NCI-H526 treated with DMSO at 0.1 percent for 48 hours (cell line): Measurements from ENCODE around the gene MYBPC2.
A peak's percentile ranks its signal among the peaks of the same experiment; 100 is the strongest.
"Not testable (repeated sequence)": the region's sequence is repeated elsewhere in the genome, so short reads cannot be mapped to it uniquely, and the experiment has no call there.

Experiments
- DNase-seq: peaks from one replicate; lab custom pipeline; 2025; lab: John Stamatoyannopoulos, UW

The MYBPC2 gene

DNA sequence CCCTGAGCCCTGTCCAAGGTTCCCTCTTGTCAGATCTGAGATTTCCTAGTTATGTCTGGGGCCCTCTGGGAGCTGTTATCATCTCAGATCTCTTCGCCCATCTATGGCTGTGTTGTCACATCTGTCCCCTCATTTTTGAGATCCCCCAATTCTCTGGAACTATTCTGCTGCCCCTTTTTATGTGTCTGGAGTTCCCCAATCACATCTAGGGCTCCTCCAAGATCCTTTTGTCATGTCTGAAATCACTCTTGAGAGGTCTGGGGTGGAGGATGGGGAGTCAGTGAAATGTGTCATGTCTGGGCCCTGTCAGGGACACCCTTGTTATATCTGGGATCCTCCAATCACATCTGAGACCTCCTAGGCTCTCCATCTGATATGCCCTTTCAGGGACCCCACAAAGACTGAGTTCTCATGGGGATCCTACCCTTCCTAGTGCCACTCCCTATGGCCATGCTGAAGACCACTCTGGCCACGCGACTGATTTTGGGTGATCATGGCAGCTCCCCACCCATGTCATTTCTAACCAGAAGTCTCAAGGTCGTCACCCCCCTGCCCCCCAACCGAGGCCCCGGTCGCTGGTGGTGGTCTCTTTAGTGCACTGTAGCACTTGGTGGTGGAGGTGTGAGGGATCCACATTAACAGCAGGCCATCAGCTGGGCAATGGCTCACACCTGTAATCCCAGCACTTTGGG, 3.8 kb upstream of the MYBPC2 start:
- no peak for DNase-seq

DNA sequence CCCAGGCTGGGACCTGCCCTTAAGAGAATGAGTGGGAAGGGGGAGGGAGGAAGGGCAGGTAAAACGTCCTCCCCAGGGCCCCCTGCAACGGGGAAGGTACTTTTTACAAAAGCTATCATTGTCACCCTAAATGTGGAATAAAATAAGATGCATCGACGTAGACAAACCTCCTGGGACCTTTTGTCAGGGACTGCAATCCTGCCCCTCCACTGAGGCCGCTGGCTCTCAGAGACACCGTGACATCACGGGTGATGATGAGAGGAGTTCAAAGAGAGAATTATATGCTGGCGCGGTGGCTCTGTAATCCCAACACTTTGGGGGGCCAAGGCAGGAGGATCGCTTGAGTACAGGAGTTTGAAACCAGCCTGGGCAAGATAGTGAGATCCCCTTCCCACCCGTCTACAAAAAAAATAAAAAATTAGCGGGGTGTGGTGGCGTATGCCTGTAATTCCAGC, 1.8 kb upstream of the MYBPC2 start:
- no peak for DNase-seq

DNA sequence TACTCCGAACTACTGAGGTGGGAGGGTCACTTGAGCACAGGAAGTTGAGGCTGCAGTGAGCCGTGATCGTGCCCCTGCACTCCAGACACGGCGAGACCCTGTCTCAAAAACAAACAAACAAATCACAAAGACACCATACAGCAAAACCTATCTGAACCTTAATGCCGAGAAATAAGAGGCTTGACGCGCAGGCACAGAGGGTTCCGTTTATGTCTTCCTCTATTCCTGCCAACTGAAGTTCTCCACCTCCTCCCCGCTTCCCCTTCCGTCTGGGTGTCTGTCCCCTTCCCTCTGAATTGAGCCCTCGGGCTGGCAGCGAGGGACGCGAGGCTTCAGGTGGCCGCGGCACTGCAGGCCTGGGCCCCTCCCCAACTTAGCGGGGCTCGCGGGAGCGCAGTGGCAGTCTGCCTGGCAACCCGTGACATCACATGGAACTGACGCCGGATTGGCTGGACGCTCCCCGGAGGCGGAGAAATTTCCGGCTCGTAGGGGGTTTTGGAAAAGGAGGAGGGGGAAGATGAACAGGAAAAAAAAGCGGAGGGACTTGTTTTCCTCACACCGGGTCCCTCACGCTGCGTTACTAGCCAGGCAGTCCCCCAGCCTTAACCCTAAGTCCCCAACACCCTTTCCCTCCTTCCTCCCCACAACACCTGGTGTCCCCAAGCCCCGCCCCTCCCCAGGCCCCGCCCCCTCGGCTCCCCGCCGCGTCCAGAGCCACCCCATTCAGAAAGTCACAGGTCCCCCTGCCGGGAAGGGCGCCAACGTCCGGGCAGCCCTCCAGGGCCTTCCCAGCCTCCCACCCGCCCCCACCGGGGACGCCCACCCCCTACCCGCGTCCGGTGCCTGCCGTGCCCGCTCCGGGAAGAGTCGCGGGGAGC, 1.1 kb upstream of the MYBPC2 start:
- peak; percentile 65 for DNase-seq

DNA sequence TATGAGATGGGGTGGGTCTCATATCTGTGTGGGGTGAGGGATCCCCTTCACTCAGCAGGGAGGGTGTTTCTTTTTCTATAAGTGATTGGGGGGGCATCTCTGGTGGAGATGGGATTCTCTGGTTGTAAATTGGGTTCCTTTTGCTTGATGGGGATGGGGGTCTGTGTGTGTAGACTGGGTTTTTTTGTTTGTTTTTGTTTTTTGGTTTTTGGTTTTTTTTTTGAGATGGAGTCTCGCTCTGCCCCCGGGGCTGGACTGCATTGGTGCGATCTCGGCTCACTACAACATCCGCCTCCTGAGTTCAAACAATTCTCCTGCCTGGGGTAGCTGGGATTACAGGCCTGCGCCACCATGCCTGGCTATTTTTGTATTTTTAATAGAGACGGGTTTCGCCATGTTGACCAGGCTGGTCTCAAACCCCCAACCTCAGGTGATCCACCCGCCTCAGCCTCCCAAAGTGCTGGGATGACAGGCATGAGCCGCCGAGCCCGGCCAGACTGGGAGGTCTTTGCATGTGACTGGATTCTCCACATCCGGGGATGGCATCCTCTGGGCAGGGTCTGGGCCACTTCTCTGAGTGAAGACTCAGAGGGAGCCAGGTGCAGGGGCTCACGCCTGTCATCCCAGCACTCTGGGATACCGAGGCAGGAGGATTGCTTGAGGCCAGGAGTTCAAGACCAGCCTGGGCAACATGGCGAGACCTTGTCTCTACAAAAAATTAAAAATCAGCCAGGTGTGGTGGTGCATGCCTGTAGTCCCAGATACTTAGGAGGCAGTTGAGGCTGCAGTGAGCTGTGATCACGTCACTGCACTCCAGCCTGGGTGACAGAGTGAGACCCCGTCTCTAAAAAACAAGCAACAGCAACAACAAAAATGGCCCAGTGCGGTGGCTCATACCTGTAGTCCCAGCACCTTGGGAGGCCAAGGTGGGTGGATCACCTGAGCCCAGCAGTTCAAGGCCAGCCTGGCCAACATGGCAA, 799 bp downstream of the MYBPC2 start:
- DNase-seq: no peak

DNA sequence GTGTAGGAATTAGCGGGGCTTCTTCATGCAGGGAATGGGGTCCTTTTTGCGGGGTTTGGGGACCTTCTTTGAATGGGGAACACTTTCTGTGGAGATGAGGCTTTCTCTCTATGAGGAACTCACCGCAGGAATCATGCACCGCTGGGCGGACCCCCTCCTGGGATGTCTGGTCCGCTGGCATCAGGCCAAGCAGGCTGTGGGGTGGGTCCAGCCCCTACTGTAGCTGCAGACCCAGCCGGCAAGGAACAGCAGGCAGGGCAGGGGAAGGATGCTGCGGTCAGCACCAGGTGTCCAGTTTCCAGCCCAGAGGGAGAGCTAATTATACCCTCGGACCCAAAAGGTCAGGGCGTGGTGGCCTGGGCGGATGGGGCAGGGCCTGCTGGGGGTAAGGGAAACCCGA, 1.8 kb downstream of the MYBPC2 start:
- no peak for DNase-seq

DNA sequence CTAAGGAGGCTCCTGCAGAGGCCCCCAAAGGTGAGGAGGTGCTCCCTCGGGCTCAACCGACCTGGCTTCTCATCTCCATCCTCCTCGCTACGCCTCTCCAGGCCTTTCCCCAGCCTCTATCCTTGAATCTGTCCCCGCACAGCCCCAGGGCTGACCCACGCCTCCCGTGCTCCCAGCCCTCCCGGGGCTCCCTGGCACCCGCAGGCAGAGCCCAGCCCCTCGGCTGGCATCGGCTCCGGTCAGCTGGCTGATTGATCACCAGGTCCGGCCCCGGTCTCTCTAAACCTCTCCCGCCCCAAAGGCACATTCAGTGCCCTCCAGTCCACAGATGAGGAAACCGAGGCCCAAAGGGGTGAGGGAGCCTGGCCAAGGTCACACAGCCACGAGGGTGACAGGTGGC, 2.5 kb downstream of the MYBPC2 start:
- no peak for DNase-seq

DNA sequence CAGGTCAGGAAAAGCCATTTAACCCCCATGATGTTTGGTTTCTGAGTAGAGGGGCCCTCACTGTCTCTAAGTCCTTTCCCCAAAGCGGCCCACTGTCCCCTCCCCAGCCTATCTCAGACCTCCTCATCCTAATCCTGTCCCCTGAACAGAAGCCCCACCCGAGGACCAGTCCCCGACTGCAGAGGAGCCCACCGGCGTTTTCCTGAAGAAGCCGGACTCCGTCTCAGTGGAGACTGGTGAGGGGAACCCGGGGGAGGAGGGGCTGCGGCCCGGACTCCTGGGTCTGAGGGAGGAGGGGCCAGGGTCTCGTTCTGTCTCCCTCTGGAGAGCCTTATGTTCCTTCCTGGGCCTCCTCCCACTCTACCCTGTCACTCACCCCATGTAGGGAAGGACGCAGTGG, 2.9 kb downstream of the MYBPC2 start:
- DNase-seq: no peak

DNA sequence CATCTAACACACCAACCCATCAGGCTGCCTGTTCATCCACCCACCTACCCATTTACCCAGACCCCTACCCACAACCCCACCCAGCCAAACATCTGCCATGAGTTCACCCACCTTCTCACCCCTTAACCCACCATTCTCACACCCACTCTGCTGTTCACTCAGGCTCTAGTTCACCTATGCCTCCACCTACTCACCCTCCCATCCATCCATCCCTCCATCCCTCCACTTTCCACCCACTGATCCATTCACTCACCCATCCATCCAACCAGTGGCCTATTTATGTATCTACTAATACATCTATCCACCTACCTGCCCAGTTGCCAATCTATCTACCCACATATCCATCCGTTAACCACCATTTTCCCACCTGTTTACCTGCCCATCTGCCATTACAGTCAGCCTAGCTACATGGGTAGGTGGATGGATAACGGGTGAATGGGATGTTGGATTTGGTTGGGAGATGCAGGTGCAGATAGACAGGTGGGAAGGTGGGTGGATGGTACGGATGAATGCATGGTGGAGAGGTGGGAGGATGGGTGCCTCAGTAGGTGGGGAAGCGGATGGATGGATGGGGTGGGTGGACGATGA, 5.3 kb downstream of the MYBPC2 start:
- DNase-seq: no peak

DNA sequence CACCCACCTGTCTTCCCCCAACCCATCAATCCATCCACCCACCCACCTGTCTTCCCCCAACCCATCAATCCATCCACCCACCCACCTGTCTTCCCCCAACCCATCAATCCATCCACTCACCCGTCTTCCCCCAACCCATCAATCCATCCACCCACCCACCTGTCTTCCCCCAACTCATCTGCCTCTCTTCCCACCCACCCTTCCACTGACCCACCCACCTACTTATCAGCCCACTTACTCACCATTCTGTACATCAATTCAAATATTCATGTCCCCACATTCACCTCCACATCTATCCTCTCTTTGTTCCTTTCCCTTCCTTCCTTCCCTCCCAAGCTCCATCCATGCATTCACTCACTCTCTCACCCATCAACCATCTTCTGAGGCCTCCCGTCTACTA, 6.4 kb downstream of the MYBPC2 start:
- not testable (repeated sequence) for DNase-seq

DNA sequence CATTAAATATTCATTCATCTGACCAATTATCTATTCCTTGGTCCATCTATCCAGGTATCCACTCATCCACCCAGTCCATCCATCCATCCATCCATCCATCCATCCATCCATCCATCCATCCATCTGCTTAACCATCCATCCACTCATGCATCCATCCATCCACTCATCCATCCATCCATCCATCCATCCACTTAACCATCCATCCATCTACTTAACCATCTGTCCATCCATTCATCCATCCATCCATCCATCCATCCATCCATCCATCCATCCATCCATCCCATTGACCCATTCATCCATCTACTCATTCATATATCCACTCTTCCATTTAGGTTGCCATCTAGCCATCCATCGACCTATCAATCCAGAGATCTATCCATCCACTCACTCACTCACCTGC, 11.4 kb downstream of the MYBPC2 start:
- DNase-seq: no peak

DNA sequence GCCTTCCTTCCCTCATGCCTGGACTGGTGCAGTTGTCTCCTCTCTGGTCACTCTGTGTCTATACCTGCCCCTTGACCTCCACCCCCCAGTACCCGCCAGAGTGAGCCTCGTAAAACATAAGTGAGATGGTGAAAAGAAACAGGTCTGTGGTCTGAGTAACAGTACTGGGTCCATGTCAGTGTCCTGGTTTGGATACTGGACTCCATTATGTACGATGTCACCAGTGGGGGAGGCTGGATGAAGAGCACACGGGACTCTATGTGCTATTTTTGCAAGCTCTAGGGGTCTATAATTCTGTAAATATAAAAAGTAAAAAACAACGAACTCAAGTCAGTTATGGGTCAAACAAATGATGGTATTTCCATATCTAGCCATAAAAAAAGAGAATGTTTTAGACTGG, 14.4 kb downstream of the MYBPC2 start:
- DNase-seq: no peak

DNA sequence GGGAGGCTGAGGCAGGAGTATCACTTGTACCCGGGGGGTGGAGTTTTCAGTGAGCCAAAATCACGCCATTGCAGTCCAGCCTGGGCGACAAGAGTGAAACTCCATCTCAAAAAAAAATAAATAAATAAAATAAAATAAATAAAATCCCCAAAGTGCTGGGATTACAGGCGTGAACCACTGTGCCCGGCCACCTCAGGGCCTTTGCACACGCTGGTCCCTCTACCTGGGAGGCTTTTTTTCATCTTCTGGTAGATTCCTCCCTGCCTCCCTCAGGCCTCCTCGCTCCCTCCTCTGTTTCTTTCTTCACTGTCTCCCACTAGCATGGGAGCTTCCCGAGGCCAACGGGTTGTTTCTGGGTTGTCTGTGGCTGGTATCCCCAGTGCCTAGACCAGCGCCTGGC, 15.1 kb downstream of the MYBPC2 start:
- no peak for DNase-seq

DNA sequence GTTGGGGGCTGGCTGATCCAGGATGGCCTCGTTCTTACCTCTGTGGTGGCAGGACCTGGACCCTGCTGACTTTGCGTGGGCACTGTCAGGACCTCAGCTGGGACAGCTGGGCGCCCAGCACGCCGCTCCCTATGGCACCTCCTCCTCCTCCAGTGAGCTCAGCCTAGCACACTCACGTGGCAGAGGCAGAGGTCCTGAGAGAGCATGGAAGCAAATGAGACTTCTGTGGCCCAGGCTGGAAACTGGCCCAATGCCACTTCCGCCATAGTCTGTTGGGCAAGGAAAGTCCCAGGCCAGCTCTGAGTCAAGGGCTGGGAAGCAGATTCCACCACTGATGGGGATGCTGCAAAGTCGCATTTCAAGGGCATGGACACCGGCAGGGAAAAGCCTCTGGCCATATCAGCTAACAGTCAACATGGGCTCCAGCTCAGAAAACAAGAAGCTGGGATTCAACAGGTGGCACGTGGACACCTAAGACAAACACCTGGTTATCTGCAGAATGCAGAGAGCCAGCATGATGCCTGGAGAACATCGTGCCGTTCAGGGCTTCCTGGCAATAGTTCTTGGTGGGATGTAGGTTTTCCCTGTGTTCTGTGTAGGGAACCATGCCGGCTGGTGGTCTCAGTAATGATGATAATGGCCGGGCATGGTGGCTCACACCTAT, 16.7 kb downstream of the MYBPC2 start:
- no peak for DNase-seq

DNA sequence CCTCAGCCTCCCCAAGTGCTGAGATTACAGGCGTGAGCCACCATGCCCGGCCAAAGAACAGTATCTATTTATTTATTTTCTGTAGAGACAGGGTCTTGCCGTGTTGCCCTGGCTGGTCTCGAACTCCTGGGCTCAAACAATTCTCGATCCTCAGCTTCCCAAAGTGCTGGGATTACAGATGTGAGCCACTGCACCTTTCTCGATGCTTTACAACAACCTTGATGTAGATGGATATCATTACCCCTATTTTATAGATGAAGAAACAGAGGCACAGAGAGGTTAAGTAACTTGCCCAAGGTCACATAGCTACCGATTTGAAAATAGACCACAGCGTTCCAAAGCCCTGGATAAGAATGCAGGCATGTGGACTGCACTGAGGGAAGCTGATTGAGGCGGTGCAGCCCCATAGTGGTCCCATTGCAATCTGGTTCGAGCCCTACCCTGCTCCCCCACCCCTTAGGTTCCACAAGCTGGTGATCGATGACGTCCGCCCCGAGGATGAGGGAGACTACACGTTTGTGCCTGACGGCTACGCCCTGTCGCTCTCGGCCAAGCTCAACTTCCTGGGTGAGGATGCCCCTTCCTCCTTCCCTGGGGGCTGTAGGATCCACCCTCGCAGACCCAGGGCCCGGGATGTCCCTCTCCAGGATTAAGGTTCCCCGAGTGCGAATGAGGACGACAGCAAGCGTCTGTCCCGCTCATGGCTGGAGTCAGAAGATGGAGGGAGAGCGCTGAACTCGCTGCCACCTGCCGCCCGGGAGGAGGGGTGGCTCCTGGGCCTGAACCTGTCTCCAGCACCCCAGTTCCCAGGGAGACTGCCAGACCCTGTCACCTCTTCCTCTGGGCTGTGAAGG, 17.9 kb downstream of the MYBPC2 start:
- DNase-seq: no peak

DNA sequence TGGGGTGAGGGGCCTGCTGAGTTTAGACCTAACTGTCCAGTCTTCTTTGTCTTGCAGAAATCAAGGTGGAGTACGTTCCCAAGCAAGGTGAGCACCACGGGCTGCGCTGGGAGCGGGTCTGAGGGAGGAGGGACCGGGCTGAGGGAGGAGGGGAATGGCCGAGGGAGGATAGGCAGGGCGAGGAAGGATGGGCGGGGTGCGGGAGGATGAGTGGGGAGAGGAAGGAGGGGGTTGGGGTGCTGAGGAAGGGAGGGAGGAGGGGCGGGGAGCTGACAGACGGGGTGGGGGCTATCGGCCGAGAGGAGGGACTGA, 18.5 kb downstream of the MYBPC2 start:
- DNase-seq: no peak

DNA sequence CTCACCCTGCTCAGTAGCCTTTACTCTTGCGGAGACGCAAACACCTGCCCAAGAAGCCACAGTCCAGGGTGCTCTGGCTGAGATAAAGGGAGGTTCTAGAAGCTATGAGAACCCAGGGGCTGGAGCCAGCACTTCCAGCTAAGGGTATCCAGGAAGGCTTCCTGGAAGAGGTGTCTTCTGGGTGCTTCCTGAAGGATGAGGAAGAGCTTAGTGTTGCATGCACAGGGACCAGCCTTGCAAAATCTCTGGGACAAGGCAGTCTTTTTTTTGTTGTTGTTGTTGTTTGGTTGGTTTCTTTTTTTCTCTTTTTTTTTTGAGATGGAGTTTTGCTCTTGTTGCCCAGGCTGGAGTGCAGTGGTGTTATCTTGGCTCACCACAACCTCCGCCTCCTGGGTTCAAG, 20.6 kb downstream of the MYBPC2 start:
- no peak for DNase-seq

DNA sequence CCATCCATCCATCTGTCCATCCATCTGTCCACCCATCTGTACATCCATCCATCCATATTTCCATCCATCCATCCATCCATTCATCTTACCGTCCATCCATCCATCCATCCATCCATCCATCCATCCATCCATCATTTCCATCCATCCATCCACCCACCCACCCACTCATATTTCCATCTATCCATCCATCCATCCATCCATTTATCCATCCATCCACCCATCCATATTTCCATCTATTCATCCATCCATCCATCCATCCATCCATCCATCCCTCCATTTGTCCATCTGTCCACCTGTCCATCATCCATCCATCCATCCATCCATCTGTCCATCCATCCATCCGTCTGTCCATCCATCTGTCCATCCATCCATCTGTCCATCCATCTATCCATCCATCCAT, 23.3 kb downstream of the MYBPC2 start:
- no peak for DNase-seq

DNA sequence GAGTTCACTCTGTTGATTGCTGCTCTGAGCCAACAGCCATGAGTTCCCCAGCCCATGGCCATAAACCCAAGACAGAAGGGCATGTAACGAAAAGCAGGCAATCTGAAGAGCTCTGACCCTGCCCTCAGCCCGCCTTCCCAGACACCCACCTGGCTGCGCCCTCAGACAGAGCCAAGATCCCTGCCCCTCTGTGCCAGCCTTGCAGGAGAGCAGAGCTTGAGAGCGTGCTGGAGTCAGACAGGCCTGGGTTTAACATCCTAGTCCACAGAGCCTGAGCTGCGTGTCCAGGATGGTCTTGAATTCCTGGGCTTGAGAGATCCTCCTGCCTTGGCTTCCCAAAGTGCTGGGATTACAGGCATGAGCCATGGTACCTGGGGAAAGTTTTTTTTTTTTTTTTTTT, 24.6 kb downstream of the MYBPC2 start:
- DNase-seq: no peak

DNA sequence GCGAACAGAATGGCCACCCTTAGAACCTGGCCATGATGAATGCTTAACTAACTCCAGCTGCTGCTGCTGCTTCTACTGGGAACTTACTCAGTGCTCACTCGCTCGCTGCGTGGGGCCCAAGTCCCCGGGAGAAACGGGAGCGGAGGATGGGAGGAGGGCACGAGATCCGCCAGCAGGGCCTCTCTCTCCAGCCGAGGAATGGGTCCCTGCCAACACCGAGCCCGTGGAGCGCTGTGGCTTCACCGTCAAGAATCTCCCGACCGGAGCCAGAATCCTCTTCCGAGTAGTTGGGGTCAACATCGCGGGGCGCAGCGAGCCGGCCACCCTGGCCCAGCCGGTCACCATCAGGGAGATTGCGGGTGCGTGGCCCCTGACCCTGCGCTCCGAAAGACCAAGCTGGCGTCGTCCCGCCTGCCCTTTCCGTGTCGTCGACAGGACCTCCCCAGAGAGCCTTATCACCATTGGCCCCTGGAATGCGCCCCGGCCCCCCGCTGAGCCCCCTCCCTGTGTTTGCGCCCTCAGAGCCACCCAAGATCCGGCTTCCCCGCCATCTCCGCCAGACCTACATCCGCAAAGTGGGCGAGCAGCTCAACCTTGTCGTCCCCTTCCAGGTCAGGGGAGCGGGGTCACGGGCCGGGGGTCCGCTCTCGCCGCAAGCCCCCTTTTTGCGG, 25.8 kb downstream of the MYBPC2 start:
- DNase-seq: no peak

DNA sequence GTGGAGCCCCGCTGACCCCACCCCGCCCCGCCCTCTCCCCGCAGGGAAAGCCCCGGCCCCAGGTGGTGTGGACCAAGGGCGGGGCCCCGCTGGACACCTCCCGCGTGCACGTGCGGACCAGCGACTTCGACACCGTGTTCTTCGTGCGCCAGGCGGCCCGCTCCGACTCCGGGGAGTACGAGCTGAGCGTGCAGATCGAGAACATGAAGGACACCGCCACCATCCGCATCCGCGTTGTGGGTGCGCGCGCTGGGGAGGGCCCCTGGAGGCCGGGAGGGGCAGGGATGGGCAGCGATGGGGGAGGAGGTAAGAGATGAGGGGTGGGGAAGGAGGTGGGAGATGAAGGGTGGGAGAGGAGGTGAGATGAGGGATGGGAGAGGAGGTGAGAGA, 26.4 kb downstream of the MYBPC2 start:
- DNase-seq: no peak
